Measurements from ENCODE around the gene VSX1. TPM values are rescaled to one million over a fixed set of nuclear protein-coding genes. Genes with fewer than 3 reads are reported as not detected.

Gene VSX1
- total RNA-seq, 2 experiments from 2014 or later: not detected

DNA sequence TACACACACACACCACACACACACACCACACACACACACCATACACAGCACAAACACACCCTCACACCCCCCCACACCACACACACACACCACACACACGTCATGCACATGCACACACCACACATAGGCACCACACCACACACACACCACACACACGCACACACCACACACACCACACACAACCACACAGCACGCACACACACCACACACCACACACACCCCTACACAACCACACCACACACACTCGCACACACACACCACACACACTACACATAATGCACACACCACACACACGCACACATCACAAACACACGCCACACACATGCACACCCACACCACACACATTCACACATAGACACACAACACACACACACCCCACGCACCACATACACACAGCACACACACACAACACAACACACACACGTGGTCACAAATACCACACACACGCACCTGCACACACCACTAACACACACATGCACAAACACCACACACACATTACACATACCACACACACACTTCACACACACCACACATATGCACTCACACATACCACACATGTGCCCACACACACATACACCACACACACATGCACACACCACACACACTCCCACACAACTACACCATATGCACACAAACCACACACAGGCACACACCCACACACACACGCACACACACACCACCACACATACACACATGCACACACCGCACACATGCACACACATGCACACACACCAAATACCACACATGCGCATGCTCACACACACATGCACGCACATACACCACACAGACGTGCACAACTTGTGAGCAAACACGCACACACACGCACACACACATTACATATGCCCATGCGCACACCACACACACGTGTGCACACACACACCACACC is 14.6 kb downstream of the VSX1 start:
- Histone ChIP-seq H3K27ac (ENCODE audit: low read depth in 1 of 2, low read length in 2 of 2) (no peak overlapping the region), H3K4me1 (ENCODE audit: insufficient read depth, low read length) (peaks cover 6% of the 10 kb centered on the region), H3K4me3 (ENCODE audit: low read length) (no peak overlapping the region), H3K9me3 (ENCODE audit: control insufficient read depth in 1 of 2, insufficient read depth in 1 of 2, low read length in 2 of 2) (no peaks in the 10 kb centered on the region), H3K27me3 (ENCODE audit: control insufficient read depth in 1 of 2, insufficient read depth in 2 of 2, low read length in 2 of 2) (peaks cover 14 to 15% of the 10 kb centered on the region in 2 experiments), H3K36me3 (ENCODE audit: insufficient read depth, low read length) (no peaks in the 10 kb centered on the region)
- ATAC-seq (ENCODE audit: poor library complexity) (no peak), DNase-seq (no peak)
- no peak overlapping the region for H3K4me3 Mint-ChIP-seq
- POLR2A ChIA-PET: no interaction called here
- TF ChIP-seq, protein P1, sequence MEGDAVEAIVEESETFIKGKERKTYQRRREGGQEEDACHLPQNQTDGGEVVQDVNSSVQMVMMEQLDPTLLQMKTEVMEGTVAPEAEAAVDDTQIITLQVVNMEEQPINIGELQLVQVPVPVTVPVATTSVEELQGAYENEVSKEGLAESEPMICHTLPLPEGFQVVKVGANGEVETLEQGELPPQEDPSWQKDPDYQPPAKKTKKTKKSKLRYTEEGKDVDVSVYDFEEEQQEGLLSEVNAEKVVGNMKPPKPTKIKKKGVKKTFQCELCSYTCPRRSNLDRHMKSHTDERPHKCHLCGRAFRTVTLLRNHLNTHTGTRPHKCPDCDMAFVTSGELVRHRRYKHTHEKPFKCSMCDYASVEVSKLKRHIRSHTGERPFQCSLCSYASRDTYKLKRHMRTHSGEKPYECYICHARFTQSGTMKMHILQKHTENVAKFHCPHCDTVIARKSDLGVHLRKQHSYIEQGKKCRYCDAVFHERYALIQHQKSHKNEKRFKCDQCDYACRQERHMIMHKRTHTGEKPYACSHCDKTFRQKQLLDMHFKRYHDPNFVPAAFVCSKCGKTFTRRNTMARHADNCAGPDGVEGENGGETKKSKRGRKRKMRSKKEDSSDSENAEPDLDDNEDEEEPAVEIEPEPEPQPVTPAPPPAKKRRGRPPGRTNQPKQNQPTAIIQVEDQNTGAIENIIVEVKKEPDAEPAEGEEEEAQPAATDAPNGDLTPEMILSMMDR (IDR thresholded peaks at IDR 0.05): no peak
- no peak overlapping the region for H3K27ac Mint-ChIP-seq
- H3K9me3 Mint-ChIP-seq: no peaks in the 10 kb centered on the region
- intact Hi-C loops (cut with DNase I, micrococcal nuclease): loop anchor here (5.0 kb wide), 2 partner anchors 110 to 330 kb away; no protein-coding TSS in a partner anchor
- peaks cover 6% of the 10 kb centered on the region for H3K4me1 Mint-ChIP-seq (ENCODE audit: low read depth)
- peaks cover 41% of the 10 kb centered on the region for H3K27me3 Mint-ChIP-seq
- H3K36me3 Mint-ChIP-seq (ENCODE audit: low read depth): no peaks in the 10 kb centered on the region
- CTCF ChIA-PET: no interaction called here

- H3K36me3 Mint-ChIP-seq (ENCODE audit: low read depth): no peaks in the 10 kb centered on the region
- no peak for DNase-seq
- Histone ChIP-seq H3K4me1 (ENCODE audit: insufficient read depth, low read length) (peaks cover 6% of the 10 kb centered on the region), H3K27ac (ENCODE audit: low read depth in 1 of 2, low read length in 2 of 2) (no peak overlapping the region), H3K9me3 (ENCODE audit: control insufficient read depth in 1 of 2, insufficient read depth in 1 of 2, low read length in 2 of 2) (no peaks in the 10 kb centered on the region), H3K27me3 (ENCODE audit: control insufficient read depth in 1 of 2, insufficient read depth in 2 of 2, low read length in 2 of 2) (peaks cover 6 to 15% of the 10 kb centered on the region in 2 experiments), H3K4me3 (ENCODE audit: low read length) (no peak overlapping the region), H3K36me3 (ENCODE audit: insufficient read depth, low read length) (no peaks in the 10 kb centered on the region)
- no peak overlapping the region for H3K4me3 Mint-ChIP-seq
- H3K9me3 Mint-ChIP-seq: no peaks in the 10 kb centered on the region
- H3K27ac Mint-ChIP-seq: no peak overlapping the region
- CTCF ChIA-PET: interaction anchor here (1.2 to 4.8 kb wide), 4 partner anchors 12 to 964 kb away, joined by 3 to 33 read pairs (median 3); no protein-coding TSS in a partner anchor
- H3K27me3 Mint-ChIP-seq: peaks cover 32% of the 10 kb centered on the region
- TF ChIP-seq, protein P1 (IDR thresholded peaks at IDR 0.05): no peak
- no peak for ATAC-seq (ENCODE audit: poor library complexity)
- H3K4me1 Mint-ChIP-seq (ENCODE audit: low read depth): peaks cover 6% of the 10 kb centered on the region
- intact Hi-C loops (cut with DNase I, micrococcal nuclease): loop anchor here (1.0 to 5.0 kb wide), 3 partner anchors 111 to 331 kb away; no protein-coding TSS in a partner anchor
- POLR2A ChIA-PET: interaction anchor here (1.5 kb wide), 1 partner anchor 73 kb away, joined by 5 read pairs; the partner anchor contains the start of gene APMAP
These were observed 15.6 kb downstream of the VSX1 start for GRCh38 chr20:25066386-25066785.

GRCh38 chr20:25065625-25066338 is 16.2 kb downstream of the VSX1 start:
- H3K9me3 ChIP-seq (ENCODE audit: control insufficient read depth in 1 of 2, insufficient read depth in 1 of 2, low read length in 2 of 2): no peaks in the 10 kb centered on the region
- ChIA-PET POLR2A (interaction anchor here (1.3 to 1.5 kb wide), 2 partner anchors 73 to 182 kb away, joined by 3 to 5 read pairs; partner anchors contain the start of genes APMAP and PYGB), CTCF (interaction anchor here (1.2 to 4.8 kb wide), 4 partner anchors 12 to 963 kb away, joined by 3 to 33 read pairs (median 3); no protein-coding TSS in a partner anchor)
- Mint-ChIP-seq H3K4me3 (no peak overlapping the region), H3K36me3 (ENCODE audit: low read depth) (no peaks in the 10 kb centered on the region), H3K9me3 (no peaks in the 10 kb centered on the region), H3K27ac (no peak overlapping the region), H3K27me3 (peaks cover 26% of the 10 kb centered on the region), H3K4me1 (ENCODE audit: low read depth) (peaks cover 7% of the 10 kb centered on the region)
- TF ChIP-seq, protein P1 (IDR thresholded peaks at IDR 0.05): peak; percentile 75
- intact Hi-C loops (cut with DNase I, micrococcal nuclease): loop anchor here (1.0 to 5.0 kb wide), 5 partner anchors 70 to 1128 kb away; no protein-coding TSS in a partner anchor
- peak; percentile 55 to 85 (median 64) for DNase-seq
- H3K27ac ChIP-seq (ENCODE audit: low read depth in 1 of 2, low read length in 2 of 2): no peak overlapping the region
- peak; percentile 69 for ATAC-seq (ENCODE audit: poor library complexity)
- no peaks in the 10 kb centered on the region for H3K36me3 ChIP-seq (ENCODE audit: insufficient read depth, low read length)
- peaks cover 6% of the 10 kb centered on the region for H3K4me1 ChIP-seq (ENCODE audit: insufficient read depth, low read length)
- H3K4me3 ChIP-seq (ENCODE audit: low read length): no peak overlapping the region
- peaks cover 6 to 13% of the 10 kb centered on the region in 2 experiments for H3K27me3 ChIP-seq (ENCODE audit: control insufficient read depth in 1 of 2, insufficient read depth in 2 of 2, low read length in 2 of 2)
